Stimulated activated naive CD8-positive, alpha-beta T cell treated with anti-CD3 and anti-CD28 coated beads, Interleukin-15, amount 100 ng/mL, for 72 hours (primary cell): ENCODE results near the gene DMRTC2.

Experiments
- ATAC-seq: fragments of 150-1000 bp; cut with Tn5 transposase; 2 replicates; pipeline ENCODE4 v1.10.0; 2021; ENCODE audit warnings: mild to moderate bottlenecking, moderate library complexity
- DNase-seq, 2 donors: peaks; one replicate each; pipeline ENCODE4 v3.0.0; 2021 to 2022
- H3K27ac Mint-ChIP-seq, 2 donors: one replicate each; pipeline ENCODE4 v1.8.0; 2022; ENCODE audit warnings: mild to moderate bottlenecking in 2 of 2, mixed read lengths in 2 of 2, moderate library complexity in 2 of 2
- H3K27me3 Mint-ChIP-seq: one replicate; pipeline ENCODE4 v1.8.0; 2022; ENCODE audit warnings: mixed read lengths
- H3K4me1 Mint-ChIP-seq: one replicate; pipeline ENCODE4 v1.8.0; 2022; ENCODE audit warnings: mild to moderate bottlenecking, mixed read lengths
- H3K4me3 Mint-ChIP-seq, 2 donors: one replicate each; pipeline ENCODE4 v1.8.0; 2022; ENCODE audit warnings: mild to moderate bottlenecking in 2 of 2, mixed read lengths in 2 of 2, moderate library complexity in 1 of 2
- H3K9me3 Mint-ChIP-seq, 2 donors: one replicate each; pipeline ENCODE4 v1.8.0; 2022; ENCODE audit warnings: mixed read lengths in 2 of 2

The DMRTC2 gene

GRCh38 chr19:41821003-41821735 lies 23.7 kb upstream of the DMRTC2 start:
- H3K27me3 Mint-ChIP-seq = peaks cover 35% of the 10 kb centered on the region
- H3K4me1 Mint-ChIP-seq = peaks cover 5% of the 10 kb centered on the region
- DNase-seq (peak; percentile 60 to 66), ATAC-seq (peak; percentile 97)
- H3K4me3 Mint-ChIP-seq = no peak overlapping the region
- no peak overlapping the region for H3K27ac Mint-ChIP-seq
- no peaks in the 10 kb centered on the region for H3K9me3 Mint-ChIP-seq

- Mint-ChIP-seq H3K9me3 (no peaks in the 10 kb centered on the region), H3K4me1 (no peaks in the 10 kb centered on the region), H3K4me3 (no peak overlapping the region), H3K27ac (no peak overlapping the region), H3K27me3 (peaks cover 39% of the 10 kb centered on the region)
- DNase-seq = no peak
- ATAC-seq = no peak
These were observed 6.7 kb upstream of the DMRTC2 start for GRCh38 chr19:41837981-41838708.

- Mint-ChIP-seq H3K27me3 (peaks cover 50% of the 10 kb centered on the region), H3K4me3 (no peak overlapping the region), H3K27ac (no peak overlapping the region), H3K9me3 (no peaks in the 10 kb centered on the region), H3K4me1 (no peaks in the 10 kb centered on the region)
- ATAC-seq = no peak
- DNase-seq = no peak
These were observed 5.6 kb upstream of the DMRTC2 start for GRCh38 chr19:41839211-41839610.

GRCh38 chr19:41843371-41843770 lies 1.5 kb upstream of the DMRTC2 start:
- no peak for DNase-seq
- Mint-ChIP-seq H3K9me3 (no peaks in the 10 kb centered on the region), H3K4me3 (no peak overlapping the region), H3K27ac (no peak overlapping the region), H3K4me1 (no peaks in the 10 kb centered on the region), H3K27me3 (peaks cover 20% of the 10 kb centered on the region)
- no peak for ATAC-seq

GRCh38 chr19:41844601-41845000 lies 241 bp upstream of the DMRTC2 start, which contains the start of gene LYPD4:
LYPD4 (minus strand) TSS chr19:41844683; CDS start chr19:41839285, 5,398 bp downstream.
- H3K4me1 Mint-ChIP-seq = no peaks in the 10 kb centered on the region
- H3K27ac Mint-ChIP-seq = no peak within 1 kb of the TSS
- no peak for DNase-seq
- peaks cover 25% of the 10 kb centered on the region for H3K27me3 Mint-ChIP-seq
- no peak within 1 kb of the TSS for H3K4me3 Mint-ChIP-seq
- H3K9me3 Mint-ChIP-seq = no peaks in the 10 kb centered on the region
- no peak for ATAC-seq

- Mint-ChIP-seq H3K4me3 (no peak overlapping the region), H3K27me3 (peaks cover 22% of the 10 kb centered on the region), H3K27ac (no peak overlapping the region), H3K4me1 (no peaks in the 10 kb centered on the region), H3K9me3 (no peaks in the 10 kb centered on the region)
- ATAC-seq = no peak
- DNase-seq = no peak
These were observed 279 bp downstream of the DMRTC2 start for GRCh38 chr19:41845051-41845590.

GRCh38 chr19:41847351-41848105 lies 2.7 kb downstream of the DMRTC2 start:
- no peak overlapping the region for H3K4me3 Mint-ChIP-seq
- H3K9me3 Mint-ChIP-seq = no peaks in the 10 kb centered on the region
- ATAC-seq = no peak
- no peak overlapping the region for H3K27ac Mint-ChIP-seq
- no peak for DNase-seq
- peaks cover 36% of the 10 kb centered on the region for H3K27me3 Mint-ChIP-seq
- H3K4me1 Mint-ChIP-seq = no peaks in the 10 kb centered on the region

GRCh38 chr19:41848666-41849065 lies 3.8 kb downstream of the DMRTC2 start:
- Mint-ChIP-seq H3K4me1 (no peaks in the 10 kb centered on the region), H3K27me3 (peaks cover 30% of the 10 kb centered on the region), H3K27ac (no peak overlapping the region), H3K4me3 (no peak overlapping the region), H3K9me3 (no peaks in the 10 kb centered on the region)
- DNase-seq = no peak
- ATAC-seq = no peak

GRCh38 chr19:41849067-41849466 lies 4.2 kb downstream of the DMRTC2 start:
- Mint-ChIP-seq H3K4me1 (no peaks in the 10 kb centered on the region), H3K9me3 (no peaks in the 10 kb centered on the region), H3K27ac (no peak overlapping the region), H3K4me3 (no peak overlapping the region), H3K27me3 (peaks cover 26% of the 10 kb centered on the region)
- no peak for ATAC-seq
- no peak for DNase-seq

GRCh38 chr19:41850381-41850780 lies 5.5 kb downstream of the DMRTC2 start:
- DNase-seq = no peak
- peaks cover 24% of the 10 kb centered on the region for H3K27me3 Mint-ChIP-seq
- H3K4me1 Mint-ChIP-seq = no peaks in the 10 kb centered on the region
- no peak overlapping the region for H3K27ac Mint-ChIP-seq
- H3K9me3 Mint-ChIP-seq = no peaks in the 10 kb centered on the region
- H3K4me3 Mint-ChIP-seq = no peak overlapping the region
- ATAC-seq = no peak

- H3K4me3 Mint-ChIP-seq = no peak overlapping the region
- H3K27me3 Mint-ChIP-seq = peaks cover 24% of the 10 kb centered on the region
- H3K27ac Mint-ChIP-seq = no peak overlapping the region
- H3K4me1 Mint-ChIP-seq = no peaks in the 10 kb centered on the region
- no peak for DNase-seq
- no peaks in the 10 kb centered on the region for H3K9me3 Mint-ChIP-seq
- ATAC-seq = no peak
These were observed 6.6 kb downstream of the DMRTC2 start for GRCh38 chr19:41851456-41851855.

GRCh38 chr19:41853344-41853743 lies 8.5 kb downstream of the DMRTC2 start:
- ATAC-seq = no peak
- no peak overlapping the region for H3K4me3 Mint-ChIP-seq
- H3K9me3 Mint-ChIP-seq = no peaks in the 10 kb centered on the region

GRCh38 chr19:41853768-41854167 lies 8.9 kb downstream of the DMRTC2 start:
- H3K27me3 Mint-ChIP-seq = peaks cover 20% of the 10 kb centered on the region
- no peak for ATAC-seq
- no peaks in the 10 kb centered on the region for H3K9me3 Mint-ChIP-seq

More at GRCh38 chr19:41853344-41853743, 8.5 kb downstream of the DMRTC2 start:
- Mint-ChIP-seq H3K27me3 (peaks cover 24% of the 10 kb centered on the region), H3K27ac (no peak overlapping the region), H3K4me1 (no peaks in the 10 kb centered on the region)
- no peak for DNase-seq

GRCh38 chr19:41859213-41859617 lies 14.4 kb downstream of the DMRTC2 start:
- Mint-ChIP-seq H3K27me3 (no peaks in the 10 kb centered on the region), H3K4me1 (peaks cover 36% of the 10 kb centered on the region), H3K27ac (peak overlapping the region in 1 of 2 donors; percentile 57), H3K9me3 (no peaks in the 10 kb centered on the region), H3K4me3 (peak overlapping the region; percentile 86 to 90)
- no peak for DNase-seq
- no peak for ATAC-seq

More at GRCh38 chr19:41853768-41854167, 8.9 kb downstream of the DMRTC2 start:
- no peak overlapping the region for H3K27ac Mint-ChIP-seq
- H3K4me3 Mint-ChIP-seq = no peak overlapping the region
- DNase-seq = no peak
- H3K4me1 Mint-ChIP-seq = no peaks in the 10 kb centered on the region

GRCh38 chr19:41859618-41860418 lies 15.0 kb downstream of the DMRTC2 start, which contains the start of gene RPS19:
RPS19 (plus strand) TSS chr19:41860255; CDS start chr19:41860775, 520 bp downstream.
- DNase-seq = peak; percentile 98
- H3K9me3 Mint-ChIP-seq = no peaks in the 10 kb centered on the region
- ATAC-seq = peak; percentile 91
- peak within 1 kb of the TSS; percentile 99 for H3K27ac Mint-ChIP-seq
- H3K27me3 Mint-ChIP-seq = no peaks in the 10 kb centered on the region
- peak within 1 kb of the TSS; percentile 86 to 90 for H3K4me3 Mint-ChIP-seq
- H3K4me1 Mint-ChIP-seq = peaks cover 42% of the 10 kb centered on the region
